PC-3 (cell line): ENCODE results near the gene ERMAP. TPM values are rescaled to one million over a fixed set of nuclear protein-coding genes. Genes with fewer than 3 reads are reported as not detected.
A peak's percentile ranks its signal among the peaks of the same experiment; 100 is the strongest.

Source experiments
- ATAC-seq: fragments of 200-7000 bp; cut with Tn5 transposase; 2 replicates; pipeline ENCODE4 v1.9.1; 2020; ENCODE audit warnings: mild to moderate bottlenecking, moderate library complexity
- BruUV-seq: library from RNA; stranded (reverse); fragments of 400-500 nt; replicated peaks from 2 replicates; lab custom pipeline; 2021; lab: Mats Ljungman, UMichigan
- CTCF ChIA-PET: fragments of 300-600 bp; sonication (Branson Sonifier 250); formaldehyde crosslinking; loops from one replicate; lab custom pipeline; 2022; ENCODE audit warnings: antibody characterized with exemption; lab: Charles Lee
- POLR2A ChIA-PET: fragments of 300-600 bp; sonication (Branson Sonifier 250); formaldehyde crosslinking; loops from one replicate; lab custom pipeline; 2022; ENCODE audit warnings: antibody characterized with exemption; ENCODE audit not compliant: unreplicated experiment; lab: Charles Lee
- DNase-seq: peaks from one replicate; pipeline ENCODE4 v3.0.0-alpha.2; 2015
- H2AFZ ChIP-seq: fragments of 300-600 bp; sonication (generic); 2 replicates; pipeline ENCODE4 v1.6.0; 2016; ENCODE audit warnings: antibody characterized with exemption, low read length
- H3F3A ChIP-seq: fragments of 300-600 bp; sonication (generic); one replicate; pipeline ENCODE4 v1.6.0; 2017; ENCODE audit warnings: antibody characterized with exemption, low read length, control low read depth, mild to moderate bottlenecking; ENCODE audit not compliant: unreplicated experiment
- H3K27ac ChIP-seq: fragments of 300-600 bp; sonication (generic); 2 replicates; pipeline ENCODE4 v1.5.1; 2016; ENCODE audit warnings: mild to moderate bottlenecking, low read length
- H3K27me3 ChIP-seq: fragments of 300-600 bp; sonication (generic); 2 replicates; pipeline ENCODE4 v1.6.1; 2016; ENCODE audit warnings: low read length, mixed read lengths
- H3K36me3 ChIP-seq: fragments of 300-600 bp; sonication (generic); 2 replicates; pipeline ENCODE4 v1.6.1; 2016; ENCODE audit warnings: low read depth, mixed run types, low read length, mixed read lengths
- H3K4me1 ChIP-seq: fragments of 300-600 bp; sonication (generic); 2 replicates; pipeline ENCODE4 v1.5.1; 2016; ENCODE audit warnings: low read length; ENCODE audit not compliant: insufficient read depth
- H3K4me2 ChIP-seq: fragments of 300-600 bp; sonication (generic); 2 replicates; pipeline ENCODE4 v1.6.0; 2016; ENCODE audit warnings: low read length
- H3K4me3 ChIP-seq: fragments of 300-600 bp; sonication (generic); 2 replicates; pipeline ENCODE4 v1.5.1; 2016; ENCODE audit warnings: mild to moderate bottlenecking, low read length, mixed read lengths
- H3K79me2 ChIP-seq: fragments of 300-600 bp; sonication (generic); 2 replicates; pipeline ENCODE4 v1.6.1; 2017; ENCODE audit warnings: low read length, mixed read lengths
- H3K9ac ChIP-seq: fragments of 300-600 bp; sonication (generic); 2 replicates; pipeline ENCODE4 v1.6.0; 2016; ENCODE audit warnings: mild to moderate bottlenecking, low read length
- H3K9me2 ChIP-seq: fragments of 300-600 bp; sonication (generic); replicated peaks from 2 replicates; pipeline ENCODE4 v1.6.1; 2016; ENCODE audit warnings: mixed run types, low read length, mixed read lengths
- H3K9me3 ChIP-seq: fragments of 300-600 bp; sonication (generic); 2 replicates; pipeline ENCODE4 v1.6.1; 2016; ENCODE audit warnings: low read length, mixed read lengths
- H4K20me1 ChIP-seq: fragments of 300-600 bp; sonication (generic); 2 replicates; pipeline ENCODE4 v1.6.1; 2016; ENCODE audit warnings: low read length, mixed read lengths
- CTCF ChIP-seq: fragments of 300-600 bp; sonication (generic); conservative IDR thresholded peaks from 2 replicates; pipeline ENCODE4 v1.5.1; 2017; ENCODE audit warnings: antibody characterized with exemption, low read depth, mild to moderate bottlenecking, low read length
- EZH2 ChIP-seq: fragments of 300-600 bp; sonication (generic); IDR thresholded peaks from one replicate; pipeline ENCODE4 v1.6.1; 2017; ENCODE audit warnings: antibody characterized with exemption, mild to moderate bottlenecking, low read length; ENCODE audit not compliant: unreplicated experiment
- EZH2phosphoT487 ChIP-seq: fragments of 300-600 bp; sonication (generic); IDR thresholded peaks from 2 replicates; pipeline ENCODE4 v1.6.1; 2018; ENCODE audit warnings: mild to moderate bottlenecking, antibody characterized with exemption, low read length, borderline replicate concordance
- intact Hi-C: fragments of 100-400 bp; cut with micrococcal nuclease; formaldehyde crosslinking; loops from 2 replicates; pipeline ENCODE4 v1.9.0; 2023
- total RNA-seq: library from RNA; depleted of rRNA; stranded (reverse); fragments of >200 nt; gene quantifications from 2 replicates; pipeline ENCODE4 v1.2.3, GENCODE V29; 2014

ERMAP gene
- total RNA-seq, 1 experiment from 2014 or later: 5.4 TPM

GRCh38 chr1:42774928-42775526 is 41.9 kb upstream of the ERMAP start:
- H3K4me1 ChIP-seq: no peaks in the 10 kb centered on the region
- ChIA-PET CTCF (no interaction called here), POLR2A (no interaction called here)
- no peak overlapping the region for H2AFZ ChIP-seq
- no peak overlapping the region for H3K9ac ChIP-seq
- no peaks in the 10 kb centered on the region for H3K27me3 ChIP-seq
- intact Hi-C loops: no loop called here
- H3K27ac ChIP-seq: no peak overlapping the region
- ATAC-seq (no peak), DNase-seq (no peak)
- H4K20me1 ChIP-seq: no peaks in the 10 kb centered on the region
- H3K4me3 ChIP-seq: no peak overlapping the region
- H3F3A ChIP-seq: no peaks in the 10 kb centered on the region
- peaks cover 31% of the 10 kb centered on the region for H3K36me3 ChIP-seq
- TF ChIP-seq EZH2phosphoT487 (no peak), CTCF (no peak), EZH2 (no peak)
- no TSS peak for BruUV-seq
- H3K9me3 ChIP-seq: no peaks in the 10 kb centered on the region
- no peak overlapping the region for H3K4me2 ChIP-seq
- peaks cover 28% of the 10 kb centered on the region for H3K79me2 ChIP-seq
- no peaks in the 10 kb centered on the region for H3K9me2 ChIP-seq

- peaks cover 14% of the 10 kb centered on the region for H3K79me2 ChIP-seq
- no peak overlapping the region for H2AFZ ChIP-seq
- H3K9me3 ChIP-seq: no peaks in the 10 kb centered on the region
- peaks cover 28% of the 10 kb centered on the region for H3K36me3 ChIP-seq
- no peak overlapping the region for H3K4me3 ChIP-seq
- no peak for ATAC-seq
- H4K20me1 ChIP-seq: no peaks in the 10 kb centered on the region
- H3K9ac ChIP-seq: no peak overlapping the region
- ChIA-PET CTCF (no interaction called here), POLR2A (interaction anchor here (0.6 kb wide), 1 partner anchor 40 kb away, joined by 4 read pairs; the partner anchor contains the start of gene ERMAP)
- no TSS peak for BruUV-seq
- no peak for TF ChIP-seq EZH2
- no peak for TF ChIP-seq EZH2phosphoT487
- no peak for TF ChIP-seq CTCF
- intact Hi-C loops: no loop called here
- H3K27me3 ChIP-seq: no peaks in the 10 kb centered on the region
- DNase-seq: no peak
- H3K27ac ChIP-seq: no peak overlapping the region
- no peaks in the 10 kb centered on the region for H3F3A ChIP-seq
- no peaks in the 10 kb centered on the region for H3K4me1 ChIP-seq
- H3K9me2 ChIP-seq: no peaks in the 10 kb centered on the region
- H3K4me2 ChIP-seq: no peak overlapping the region
Observed at GRCh38 chr1:42776502-42776901, 40.4 kb upstream of the ERMAP start.

- Histone ChIP-seq H3K36me3 (peaks cover 32% of the 10 kb centered on the region), H3F3A (no peaks in the 10 kb centered on the region), H3K4me1 (no peaks in the 10 kb centered on the region), H3K4me2 (no peak overlapping the region), H3K27ac (no peak overlapping the region), H3K27me3 (no peaks in the 10 kb centered on the region), H3K9me2 (no peaks in the 10 kb centered on the region), H3K79me2 (0 out of 2 replicates have a peak, but pooled peaks cover 4% of the 10 kb centered on the region), H3K4me3 (no peak overlapping the region), H2AFZ (no peak overlapping the region), H4K20me1 (no peaks in the 10 kb centered on the region), H3K9ac (no peak overlapping the region), H3K9me3 (no peaks in the 10 kb centered on the region)
- ChIA-PET CTCF (interaction anchor here (0.6 to 1.0 kb wide), 3 partner anchors 135 to 296 kb away, joined by 3 to 7 read pairs (median 3); no protein-coding TSS in a partner anchor), POLR2A (no interaction called here)
- BruUV-seq: no TSS peak
- peak; percentile 48 for DNase-seq
- no peak for TF ChIP-seq EZH2phosphoT487
- peak; percentile 83 for TF ChIP-seq CTCF
- intact Hi-C loops: loop anchor here (1.0 to 2.0 kb wide), 2 partner anchors 133 to 296 kb away; no protein-coding TSS in a partner anchor
- ATAC-seq: peak; percentile 63
Observed at GRCh38 chr1:42777852-42778251, 39.1 kb upstream of the ERMAP start.
